OCI-M1 (cell line): ENCODE measurements around the gene PARVB.

ENCODE experiments used
- DNase-seq: peaks from one replicate; lab custom pipeline; 2025; lab: John Stamatoyannopoulos, UW

PARVB gene

DNA sequence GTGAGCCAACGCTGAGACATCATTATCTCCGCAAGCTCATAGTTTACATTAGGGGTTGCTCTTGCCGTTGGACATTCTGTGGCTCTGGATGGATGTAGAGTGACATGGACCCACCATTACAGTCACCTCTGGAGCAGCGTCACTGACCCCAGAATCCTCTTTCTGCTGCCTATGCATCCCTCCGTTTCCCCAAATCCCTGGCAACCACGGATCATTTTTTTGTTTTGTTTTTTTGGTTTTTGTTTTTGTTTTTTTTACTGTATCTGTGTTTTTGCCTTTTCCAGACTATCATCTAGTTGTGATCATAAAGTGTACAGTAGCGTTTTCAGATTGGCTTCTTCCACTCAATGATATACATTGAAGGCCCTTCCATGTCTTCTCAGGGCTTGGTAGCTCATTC is 4.0 kb downstream of the PARVB start:
- no peak for DNase-seq

DNA sequence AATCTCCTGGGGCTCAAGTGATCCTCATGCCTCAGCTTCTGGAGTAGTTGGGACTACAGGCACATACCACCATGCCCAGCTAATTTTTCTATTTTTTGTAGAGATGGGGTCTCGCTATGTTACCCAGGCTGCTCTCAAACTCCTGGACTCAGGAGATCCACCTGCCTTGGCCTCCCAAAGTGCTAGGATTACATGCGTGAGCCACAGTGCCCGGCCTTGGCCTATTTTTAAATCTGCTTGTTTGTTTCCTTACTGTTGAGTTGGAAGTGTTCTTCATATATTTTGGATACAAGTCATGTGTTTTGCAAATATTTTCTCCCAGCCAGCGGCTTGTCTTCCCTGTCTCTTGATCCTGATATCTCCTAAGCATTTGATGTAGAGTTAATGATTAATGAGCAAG is 5.0 kb downstream of the PARVB start:
- DNase-seq = no peak

DNA sequence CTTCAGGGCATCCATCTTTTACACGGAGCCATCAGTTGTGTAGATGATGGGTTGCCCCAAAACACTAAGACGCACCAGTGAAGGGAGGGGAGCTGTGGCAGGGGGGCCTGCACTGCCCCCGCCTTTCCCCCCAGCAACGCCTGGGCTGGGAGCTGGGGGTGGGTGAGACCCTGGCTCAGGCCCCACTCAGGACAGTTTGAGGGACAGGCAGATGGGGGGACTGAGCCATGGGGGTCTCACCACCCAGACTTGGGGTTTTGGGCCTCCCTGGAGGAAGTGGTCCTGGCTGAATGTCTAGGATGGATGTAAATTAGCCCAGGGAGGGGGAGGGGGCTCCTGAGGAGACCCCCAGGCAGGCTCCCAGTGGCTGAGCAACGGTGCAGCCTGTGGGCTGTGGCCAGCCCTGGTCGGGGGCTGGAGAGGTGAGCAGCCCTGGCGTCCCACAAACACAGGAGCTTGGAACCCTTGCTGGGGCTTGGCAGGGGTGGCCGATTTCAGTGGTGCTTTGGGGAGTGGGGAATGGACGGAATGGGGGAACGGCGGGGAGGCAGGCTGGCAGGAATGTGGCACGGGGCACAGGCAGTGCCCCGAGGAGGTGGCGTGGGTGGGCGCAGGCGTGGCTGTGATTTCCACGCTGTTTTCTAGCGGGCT is 6.1 kb downstream of the PARVB start:
- DNase-seq = no peak

DNA sequence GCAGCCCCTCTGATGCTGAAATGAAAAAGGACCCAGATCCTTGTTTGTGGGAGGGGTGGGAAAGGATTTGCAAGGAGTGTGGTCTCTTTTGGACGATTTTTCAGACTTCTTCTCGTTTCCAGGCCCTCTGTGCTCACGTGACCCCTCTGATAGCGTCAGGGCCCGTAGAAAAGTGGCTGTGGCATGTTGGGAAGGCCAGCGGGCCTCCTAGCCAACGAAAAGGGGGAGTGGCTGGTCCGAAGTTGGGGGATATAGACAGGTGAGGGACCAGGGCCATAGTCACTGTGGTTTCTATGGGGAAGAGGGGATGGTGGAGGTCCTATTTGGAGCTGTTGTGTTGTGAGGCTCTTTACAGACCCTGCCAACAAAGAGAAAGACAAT is 6.6 kb downstream of the PARVB start:
- peak; percentile 73 for DNase-seq

DNA sequence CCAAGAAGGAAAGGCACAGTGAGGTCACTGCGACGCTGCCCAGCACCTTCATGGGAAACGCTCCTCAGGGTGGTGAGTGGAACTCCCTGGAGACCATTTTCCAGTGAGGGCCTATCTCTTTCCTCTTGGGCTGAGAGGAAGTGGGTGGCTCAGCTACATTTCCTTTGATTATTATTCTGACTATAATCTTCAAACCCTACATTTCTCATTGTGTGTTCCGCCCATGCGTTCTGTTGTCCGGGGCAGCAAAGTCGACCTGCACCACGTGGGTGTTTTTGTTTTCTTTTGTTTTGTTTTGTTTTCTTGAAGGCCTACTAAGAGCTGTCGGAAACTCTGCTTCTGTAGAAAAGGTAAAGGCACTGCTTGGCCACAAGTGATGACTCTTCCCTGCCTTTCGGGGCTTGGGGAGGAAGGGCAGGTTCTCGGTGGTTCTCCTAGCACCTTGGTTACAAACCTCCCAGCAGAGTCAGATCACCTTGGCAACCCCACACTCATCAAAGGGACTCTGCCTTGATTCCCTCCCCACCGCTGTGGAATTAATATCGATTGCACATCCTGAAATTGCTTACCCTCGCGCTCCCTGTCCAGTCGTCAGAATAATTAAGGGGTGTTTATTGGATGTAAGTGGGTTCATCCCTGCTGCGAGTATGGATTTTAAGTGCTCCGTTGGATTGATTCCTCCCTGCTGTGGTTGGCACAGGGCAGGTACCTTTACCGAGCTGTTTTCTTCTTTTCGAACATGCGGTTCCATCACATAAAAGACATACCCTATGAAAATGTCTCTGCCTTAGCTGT is 7.3 kb downstream of the PARVB start:
- DNase-seq = no peak

DNA sequence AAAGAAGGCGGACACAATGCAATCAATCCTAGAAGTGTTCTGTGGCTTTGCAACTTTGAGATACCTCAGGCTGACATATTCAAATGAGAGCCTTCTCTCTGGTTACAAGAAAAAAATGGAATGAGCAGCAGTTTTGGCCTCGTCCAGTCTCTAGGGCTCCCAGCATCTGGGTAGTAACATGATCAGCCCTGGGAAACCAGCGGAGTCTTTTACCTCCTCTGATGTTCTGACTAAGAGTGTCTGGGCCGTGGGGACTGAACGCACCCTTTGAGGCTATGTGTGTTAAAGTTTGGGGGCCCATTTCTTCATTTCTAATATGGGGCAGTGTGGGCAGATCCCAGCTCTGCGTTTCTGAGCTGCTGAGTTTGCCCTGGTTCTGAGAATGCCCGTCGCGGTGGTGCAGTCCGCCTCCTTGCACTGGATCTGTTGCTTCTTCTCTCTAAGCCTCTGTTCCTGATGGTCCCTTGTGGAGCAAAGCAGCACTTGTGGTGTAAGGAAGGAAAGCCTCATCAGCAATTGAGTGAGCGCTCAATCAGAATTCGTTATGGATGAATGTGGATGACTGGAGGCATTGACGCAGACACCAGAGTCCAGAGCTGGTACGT is 8.1 kb downstream of the PARVB start:
- no peak for DNase-seq

DNA sequence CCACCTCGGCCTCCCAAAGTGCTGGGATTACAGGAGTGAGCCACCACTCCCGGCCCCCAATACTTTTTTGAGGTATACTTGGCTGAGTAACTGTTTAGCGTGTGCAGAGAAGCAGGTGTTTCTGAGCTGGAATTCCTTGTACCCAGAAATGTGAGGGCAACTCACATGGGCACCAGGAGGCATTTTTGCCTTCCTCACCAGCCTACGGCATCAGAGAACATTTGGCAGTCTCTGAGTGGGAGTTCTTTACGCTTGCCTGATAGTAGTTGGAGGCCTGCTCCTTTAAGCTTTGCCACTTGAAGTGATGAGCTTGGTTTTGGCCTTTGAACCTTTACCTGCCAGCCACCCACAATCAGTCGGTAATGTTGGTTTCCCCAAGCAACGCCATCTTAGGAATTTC is 9.2 kb downstream of the PARVB start:
- no peak for DNase-seq

DNA sequence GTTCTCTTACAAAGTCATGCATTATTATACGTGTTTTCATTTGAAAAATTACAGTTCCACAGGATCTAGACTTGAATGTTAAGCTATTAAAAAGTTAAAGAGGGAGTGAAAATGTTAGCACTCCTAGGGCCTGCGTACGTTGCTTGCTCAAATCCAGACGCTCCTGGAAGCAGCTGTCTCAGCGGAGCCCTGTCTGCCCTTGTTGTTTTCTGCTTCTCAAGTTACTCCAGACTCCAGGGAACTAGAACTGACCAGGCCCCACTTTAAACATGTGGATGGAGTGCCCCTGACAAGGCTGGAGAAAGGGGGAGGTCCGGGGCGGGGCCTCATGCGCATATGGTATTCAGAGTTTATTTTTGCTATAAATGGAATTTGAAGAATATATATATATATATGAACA is 9.6 kb downstream of the PARVB start:
- no peak for DNase-seq

DNA sequence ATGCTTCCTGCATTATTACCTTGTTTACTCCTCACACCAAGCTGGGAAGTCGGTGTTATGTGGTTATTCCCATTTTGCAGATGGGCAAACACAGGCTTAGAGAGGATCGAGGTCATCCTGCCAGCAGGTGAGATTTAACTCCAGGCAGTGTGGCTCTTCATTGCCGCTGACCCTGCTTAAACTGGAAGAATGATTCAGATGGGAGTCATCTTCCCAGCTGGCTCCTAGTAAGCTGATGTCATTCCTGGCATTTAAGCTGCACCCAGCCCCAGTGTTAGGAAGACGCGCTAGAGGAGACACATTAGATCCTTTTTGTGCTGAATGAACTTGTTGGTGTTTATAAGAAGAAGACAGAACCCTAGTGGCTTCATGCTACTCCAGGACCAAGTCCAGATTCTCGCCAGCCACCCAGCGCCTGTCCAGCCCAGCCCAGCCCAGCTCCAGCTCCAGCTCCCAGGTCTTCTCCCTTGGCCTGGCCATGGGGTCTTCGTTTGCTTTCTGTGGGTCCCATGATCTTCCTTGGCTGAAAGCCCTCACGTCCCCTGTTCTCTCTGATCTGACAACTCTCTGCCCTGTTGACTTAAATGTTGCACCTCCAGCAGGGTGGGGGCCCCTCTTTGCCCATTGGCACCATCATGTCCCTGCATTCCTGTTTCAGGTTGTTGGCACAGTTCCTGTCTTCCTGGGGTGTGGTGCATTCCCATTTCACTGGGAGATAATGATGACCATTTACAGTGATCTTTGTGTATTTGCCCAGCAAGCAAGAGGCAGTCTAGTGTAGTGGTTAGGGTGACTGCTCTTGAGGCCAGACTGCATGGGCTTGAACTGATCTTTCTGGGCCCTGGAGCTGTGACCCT is 13.6 kb downstream of the PARVB start:
- no peak for DNase-seq

DNA sequence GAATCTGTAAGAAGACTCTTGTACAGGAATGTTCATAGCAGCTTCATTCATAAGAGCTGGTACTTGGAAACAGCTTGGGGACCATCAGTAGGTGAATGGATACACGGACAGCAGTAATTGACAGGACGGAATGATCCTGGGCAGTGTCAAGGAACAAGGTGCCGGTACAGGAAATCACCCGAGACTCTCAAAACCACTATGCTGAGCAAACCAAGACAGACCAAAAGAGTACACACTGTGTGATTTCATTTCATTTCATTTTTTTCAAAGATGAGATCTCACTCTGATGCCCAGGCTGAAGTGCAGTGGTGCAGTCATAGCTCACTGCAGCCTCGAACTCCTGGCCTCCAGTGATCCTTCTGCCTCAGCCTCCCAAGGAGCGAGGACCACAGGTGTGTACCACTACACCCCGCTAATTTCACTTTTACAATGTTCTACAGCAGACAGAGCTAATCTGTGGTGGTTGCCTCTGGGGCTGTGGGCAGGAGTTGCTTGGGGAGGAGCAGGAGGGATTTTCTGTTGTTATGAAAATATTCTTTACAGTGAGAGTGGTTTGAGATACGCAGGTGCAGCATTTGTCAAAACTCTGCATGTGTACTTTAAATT is 15.6 kb downstream of the PARVB start:
- no peak for DNase-seq

DNA sequence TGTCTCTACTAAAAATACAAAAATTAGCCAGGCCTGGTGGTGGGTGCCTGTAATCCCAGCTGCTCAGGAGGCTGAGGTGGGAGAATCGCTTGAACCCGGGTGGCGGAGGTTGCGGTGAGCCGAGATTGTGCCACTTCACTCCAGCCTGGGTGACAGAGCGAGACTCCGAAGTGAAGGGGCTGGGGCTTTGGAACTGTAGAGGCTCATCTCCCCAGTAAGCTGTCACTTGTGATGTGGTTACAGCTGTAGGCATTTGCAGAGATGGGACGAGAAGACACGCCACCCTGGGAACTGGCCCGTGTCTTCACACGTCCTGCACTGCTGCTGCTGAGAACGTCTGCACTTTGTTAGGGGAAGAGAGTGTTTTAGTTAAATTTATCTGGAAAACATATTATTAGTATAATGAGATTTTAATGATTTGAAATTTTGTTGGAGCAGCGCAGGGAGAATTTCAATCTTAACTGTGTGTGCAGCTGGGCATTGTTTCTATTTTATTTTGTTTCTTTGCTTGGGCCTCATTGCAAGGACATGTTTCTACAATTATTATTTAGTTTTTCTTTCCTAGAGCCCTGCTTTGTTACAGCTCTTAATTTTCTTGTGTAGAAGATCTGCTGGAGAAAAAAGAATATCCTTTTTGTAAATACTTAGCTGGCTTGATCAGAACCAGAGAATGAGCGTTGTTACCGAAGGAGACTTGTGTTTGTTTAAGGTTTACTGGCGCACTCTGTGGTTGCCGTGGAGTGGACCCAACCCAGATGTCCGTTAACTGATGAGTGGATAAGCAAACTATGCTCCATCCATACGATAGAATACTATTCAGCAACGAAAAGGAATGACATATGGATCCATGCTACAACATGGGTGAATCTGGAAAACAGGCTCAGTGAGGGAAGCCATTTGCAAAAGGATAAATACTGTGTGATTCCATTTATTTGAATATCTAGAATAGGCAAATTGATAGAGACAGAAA is 18.4 kb downstream of the PARVB start:
- peak; percentile 10 for DNase-seq

DNA sequence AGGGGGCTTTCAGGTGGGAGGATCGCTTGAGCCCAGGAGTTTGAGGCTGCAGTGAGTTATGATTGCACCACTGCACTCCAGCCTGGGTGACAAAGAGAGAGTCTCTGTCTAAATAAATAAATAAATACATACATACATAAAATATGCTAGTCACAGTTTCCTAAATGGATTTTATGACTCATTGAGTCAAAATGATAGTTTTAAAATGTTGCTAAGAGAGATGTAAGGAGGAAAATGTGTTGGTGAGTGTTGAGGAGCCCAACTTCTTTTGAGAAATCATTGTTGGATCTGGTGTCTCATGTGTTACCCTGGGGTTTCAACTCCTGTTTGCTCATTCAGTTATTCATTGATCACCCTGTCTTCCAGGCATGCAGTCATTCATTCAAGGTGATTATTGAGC is 21.0 kb downstream of the PARVB start:
- DNase-seq = peak; percentile 22

DNA sequence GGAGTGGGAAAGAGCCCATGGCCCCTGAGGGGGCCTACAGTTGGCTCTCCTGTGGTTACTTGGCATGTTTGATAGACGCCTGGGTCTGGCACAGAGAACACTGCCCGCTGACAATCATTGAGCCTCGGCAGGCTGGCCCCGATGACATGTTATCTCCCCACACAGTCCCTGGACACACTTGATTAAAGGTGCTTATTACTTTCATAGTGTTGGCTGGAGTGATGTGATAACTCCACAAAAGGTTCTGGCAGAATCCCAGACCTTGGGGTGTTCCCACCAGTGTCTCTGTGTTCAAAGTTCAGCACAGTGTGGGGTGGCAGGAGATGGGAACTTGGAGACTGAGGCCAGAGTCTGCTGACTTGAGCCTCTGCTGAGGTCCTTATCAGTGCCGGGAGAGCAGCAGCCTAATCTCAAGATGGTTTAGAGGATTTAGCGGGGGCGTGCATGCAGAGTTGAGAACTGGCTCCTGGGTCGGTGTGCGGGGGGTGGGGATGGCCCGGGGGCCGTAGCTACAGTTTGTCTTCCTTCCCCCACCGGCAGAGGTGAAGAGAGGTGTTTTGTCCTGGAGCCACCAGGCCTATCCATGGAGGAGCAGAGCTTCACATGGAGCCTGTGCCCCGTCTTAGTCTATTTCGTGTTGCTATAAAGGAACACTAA is 22.5 kb downstream of the PARVB start:
- DNase-seq = peak; percentile 97

DNA sequence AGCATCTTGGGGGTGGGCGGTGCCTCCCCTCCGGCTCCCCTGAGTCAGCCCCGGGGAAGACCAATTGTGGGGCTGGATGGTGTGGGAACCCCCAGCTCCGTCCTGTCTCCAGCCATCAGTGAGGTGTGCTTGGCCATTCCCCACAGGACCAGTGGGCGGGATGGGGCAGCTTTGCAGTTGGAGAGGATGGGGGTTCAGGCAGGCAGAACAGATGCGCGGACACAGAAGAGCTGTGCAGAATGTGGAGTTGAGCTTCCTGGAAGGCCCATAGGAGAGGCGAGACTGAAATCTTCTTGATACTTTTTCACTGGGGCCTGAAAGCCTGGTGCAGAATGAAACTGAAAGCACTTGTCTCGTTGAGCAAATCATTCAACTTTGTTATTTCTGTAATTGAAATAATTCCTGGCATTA is 23.8 kb downstream of the PARVB start:
- DNase-seq = peak; percentile 73

DNA sequence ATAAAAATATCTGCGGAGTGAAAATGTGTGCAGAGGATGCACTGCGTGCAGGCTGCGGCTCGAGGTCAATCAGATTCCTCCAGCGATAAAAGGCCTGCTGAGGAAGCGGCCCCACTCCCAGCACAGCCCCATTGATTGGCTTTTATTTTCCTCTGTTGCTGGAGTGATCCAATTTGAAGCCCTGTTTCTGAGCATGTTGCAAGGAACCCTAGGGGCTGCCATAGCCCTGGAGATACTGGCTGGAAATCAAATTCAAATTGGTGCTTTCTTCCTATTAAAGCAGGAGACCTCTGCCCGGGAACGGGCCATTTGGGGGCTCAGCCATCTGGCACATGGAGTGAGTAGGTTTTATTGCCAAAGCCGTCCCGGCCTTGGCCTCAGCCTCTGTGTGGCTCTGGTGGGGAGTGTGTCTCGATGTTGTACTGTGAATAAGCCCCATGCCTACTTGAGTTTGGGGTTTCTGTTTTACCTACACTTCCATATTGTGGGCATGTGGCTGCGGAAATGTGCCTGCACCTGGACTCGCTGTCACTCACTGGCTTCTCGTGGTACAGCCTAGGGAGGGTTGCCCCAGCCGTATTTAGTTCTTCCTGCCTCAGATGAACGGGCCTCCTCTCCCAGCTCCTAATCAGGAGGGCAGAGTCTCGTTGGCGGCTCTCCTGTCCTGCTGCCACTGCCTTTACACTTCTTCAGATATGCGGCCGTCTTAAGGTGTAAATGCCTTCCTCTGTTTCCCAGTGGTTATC is 25.6 kb downstream of the PARVB start:
- DNase-seq = peak; percentile 61

DNA sequence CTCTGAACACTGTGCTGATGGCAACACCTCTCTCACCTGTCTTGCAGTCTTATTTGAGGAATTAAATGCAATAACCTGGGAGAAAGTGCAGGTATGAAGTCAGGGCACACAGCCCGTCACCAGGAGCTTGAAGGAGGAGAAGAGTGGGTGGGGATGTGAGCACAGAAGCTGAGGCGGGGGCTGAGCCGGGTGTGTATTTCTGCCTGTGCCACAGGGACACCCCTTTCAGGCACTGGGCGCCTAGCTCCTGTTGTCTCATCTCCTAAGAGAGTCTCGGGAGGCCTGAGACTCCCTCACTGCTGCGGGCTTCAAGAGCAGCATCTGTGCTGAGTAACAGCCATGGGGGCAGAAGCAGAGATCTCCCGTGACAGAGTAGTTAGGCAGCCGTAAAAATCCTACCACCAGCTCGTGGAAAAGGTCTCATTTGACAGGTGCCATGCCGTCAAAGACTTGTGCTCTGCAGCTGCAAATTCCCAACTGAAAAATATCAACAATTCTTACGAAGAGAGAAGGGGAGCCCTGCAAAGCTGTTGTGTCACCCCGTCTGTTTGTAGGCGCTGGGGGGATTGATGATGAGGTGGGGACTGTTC is 26.8 kb downstream of the PARVB start:
- no peak for DNase-seq

DNA sequence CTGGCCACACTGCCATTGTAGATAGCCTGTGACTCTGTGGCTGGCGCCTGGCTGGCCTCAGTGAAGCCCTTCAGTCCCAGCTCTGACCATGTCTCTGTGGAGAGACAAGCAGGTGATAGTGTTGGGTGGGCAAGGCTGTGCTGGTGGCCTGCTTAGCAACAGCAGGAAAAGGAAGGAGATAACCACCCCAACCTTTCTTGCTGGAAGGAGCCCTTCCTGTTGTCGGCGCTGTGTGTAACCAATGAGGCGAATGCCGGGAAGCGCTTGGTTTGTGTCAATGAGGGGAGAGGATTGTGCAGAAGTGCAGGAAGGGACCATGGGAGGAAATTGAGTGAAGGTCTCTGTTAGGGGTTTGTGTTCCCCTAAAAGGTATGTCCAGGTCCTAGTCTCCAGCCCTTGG is 27.3 kb downstream of the PARVB start:
- DNase-seq = no peak

DNA sequence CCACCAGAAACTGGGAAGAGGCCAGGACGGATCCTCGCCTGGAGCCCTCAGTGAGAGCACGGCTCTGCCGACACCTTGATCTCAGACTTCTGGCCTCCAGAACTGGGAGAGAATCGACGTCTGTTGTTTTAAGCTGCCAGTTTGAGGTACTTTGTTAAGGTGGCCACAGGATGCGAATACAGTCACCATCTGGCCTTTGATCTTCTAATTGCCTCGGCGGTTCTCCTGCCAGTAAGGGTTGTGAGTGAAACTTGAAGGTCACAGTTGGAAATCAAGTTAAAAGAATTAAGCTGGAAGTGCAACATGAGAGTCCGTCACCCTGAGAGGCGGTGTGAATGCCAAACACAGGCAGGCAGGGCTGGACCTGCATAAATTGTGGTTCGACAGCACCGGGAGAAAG is 27.9 kb downstream of the PARVB start:
- DNase-seq = no peak

DNA sequence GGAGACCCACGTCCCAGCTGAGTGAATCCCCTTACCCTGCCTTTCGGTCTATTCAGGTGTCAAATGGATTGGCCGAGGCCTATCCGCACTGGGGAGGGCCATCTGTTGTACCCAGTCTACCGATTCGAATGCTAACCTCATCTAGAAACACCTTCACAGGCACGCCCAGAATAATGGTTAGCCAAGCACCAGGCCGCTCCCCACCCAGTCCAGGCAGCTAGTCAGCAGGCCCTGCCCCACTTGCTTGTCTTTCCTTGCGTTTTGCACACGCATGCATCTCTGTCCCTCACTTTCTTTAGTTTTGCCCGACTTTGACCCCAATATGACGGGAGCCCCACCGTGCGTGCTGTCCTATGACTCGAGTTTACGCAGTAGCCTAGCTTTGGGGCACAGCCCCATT is 31.7 kb downstream of the PARVB start:
- no peak for DNase-seq
